ENCODE measurements around the gene MEMO1. TPM values are rescaled to one million over a fixed set of nuclear protein-coding genes. Genes with fewer than 3 reads are reported as not detected.

MEMO1 gene
- total RNA-seq, 8 experiments from 2014 or later = 24.3 to 56.6 (median 34.3) TPM

GRCh38 chr2:31944828-31945571, 65.8 kb downstream of the MEMO1 start:
- ATAC-seq (replicated peaks in 6 of 8) = peak in 2 of 8 experiments; percentile 35 to 36
- Histone ChIP-seq H3K4me1 (replicated peaks in 1 of 2) (no peaks in the 10 kb centered on the region), H3K4me3 (no peak overlapping the region), H3K27ac (no peak overlapping the region)
- in situ Hi-C loops (cut with MboI; ENCODE audit: low pct_unique_long_range_greater_than_20kb in 2 of 9, low sequenced_read_pairs in 9 of 9, unreplicated experiment in 9 of 9) = no loop called here
- WGBS, 10 experiments = 80 to 100% (median 99%) methylated on average over 1 to 2 of the region's 2 CpGs

- WGBS, 10 experiments = 90 to 100% (median 100%) methylated on average over 1 to 3 of the region's 3 CpGs; no CpG with 5 or more reads in 2 of the 10 experiments
- no peak overlapping the region for H3K27ac ChIP-seq
- no peaks in the 10 kb centered on the region for H3K4me1 ChIP-seq (replicated peaks in 1 of 2)
- ATAC-seq (replicated peaks in 6 of 8) = no peak
- H3K4me3 ChIP-seq = no peak overlapping the region
- in situ Hi-C loops (cut with MboI; ENCODE audit: low pct_unique_long_range_greater_than_20kb in 2 of 9, low sequenced_read_pairs in 9 of 9, unreplicated experiment in 9 of 9) = no loop called here
Measured at GRCh38 chr2:31943636-31944225, 67.1 kb downstream of the MEMO1 start.

GRCh38 chr2:31940920-31941319, 69.9 kb downstream of the MEMO1 start:
- Histone ChIP-seq H3K4me3 (no peak overlapping the region), H3K27ac (no peak overlapping the region), H3K4me1 (replicated peaks in 1 of 2) (no peaks in the 10 kb centered on the region)
- ATAC-seq (replicated peaks in 6 of 8) = no peak
- in situ Hi-C loops (cut with MboI; ENCODE audit: low pct_unique_long_range_greater_than_20kb in 2 of 9, low sequenced_read_pairs in 9 of 9, unreplicated experiment in 9 of 9) = no loop called here
- 80 to 100% (median 100%) methylated on average over 1 of the region's 1 CpG; no CpG with 5 or more reads in 4 of the 10 experiments for WGBS, 10 experiments

GRCh38 chr2:31937741-31938140, 73.1 kb downstream of the MEMO1 start:
- Histone ChIP-seq H3K4me3 (no peak overlapping the region), H3K27ac (no peak overlapping the region), H3K4me1 (replicated peaks in 1 of 2) (no peaks in the 10 kb centered on the region)
- in situ Hi-C loops (cut with MboI; ENCODE audit: low pct_unique_long_range_greater_than_20kb in 2 of 9, low sequenced_read_pairs in 9 of 9, unreplicated experiment in 9 of 9) = no loop called here
- no peak for ATAC-seq (replicated peaks in 6 of 8)
- WGBS, 10 experiments = 84 to 100% (median 96%) methylated on average over 1 to 3 of the region's 3 CpGs; no CpG with 5 or more reads in 1 of the 10 experiments

GRCh38 chr2:31935370-31935769, 75.4 kb downstream of the MEMO1 start:
- H3K4me3 ChIP-seq = no peak overlapping the region
- WGBS, 10 experiments = 71 to 100% (median 89%) methylated on average over 2 to 4 of the region's 4 CpGs; no CpG with 5 or more reads in 1 of the 10 experiments
- no peak overlapping the region for H3K27ac ChIP-seq
- in situ Hi-C loops (cut with MboI; ENCODE audit: low pct_unique_long_range_greater_than_20kb in 2 of 9, low sequenced_read_pairs in 9 of 9, unreplicated experiment in 9 of 9) = no loop called here
- H3K4me1 ChIP-seq (replicated peaks in 1 of 2) = no peaks in the 10 kb centered on the region
- ATAC-seq (replicated peaks in 6 of 8) = no peak

- Histone ChIP-seq H3K4me1 (replicated peaks in 1 of 2) (no peaks in the 10 kb centered on the region), H3K4me3 (no peak overlapping the region), H3K27ac (no peak overlapping the region)
- no peak for ATAC-seq (replicated peaks in 6 of 8)
- WGBS, 10 experiments = 90 to 100% (median 96%) methylated on average over 1 to 4 of the region's 4 CpGs; no CpG with 5 or more reads in 2 of the 10 experiments
- in situ Hi-C loops (cut with MboI; ENCODE audit: low pct_unique_long_range_greater_than_20kb in 2 of 9, low sequenced_read_pairs in 9 of 9, unreplicated experiment in 9 of 9) = no loop called here
Measured at GRCh38 chr2:31933066-31933465, 77.7 kb downstream of the MEMO1 start.

- Histone ChIP-seq H3K4me1 (replicated peaks in 1 of 2) (no peaks in the 10 kb centered on the region), H3K4me3 (no peak overlapping the region), H3K27ac (no peak overlapping the region)
- in situ Hi-C loops (cut with MboI; ENCODE audit: low pct_unique_long_range_greater_than_20kb in 2 of 9, low sequenced_read_pairs in 9 of 9, unreplicated experiment in 9 of 9) = no loop called here
- no peak for ATAC-seq (replicated peaks in 6 of 8)
- WGBS, 10 experiments = 94 to 100% (median 97%) methylated on average over 4 to 5 of the region's 5 CpGs; no CpG with 5 or more reads in 2 of the 10 experiments
Measured at GRCh38 chr2:31932589-31932988, 78.2 kb downstream of the MEMO1 start.

- in situ Hi-C loops (cut with MboI; ENCODE audit: low pct_unique_long_range_greater_than_20kb in 2 of 9, low sequenced_read_pairs in 9 of 9, unreplicated experiment in 9 of 9) = no loop called here
- H3K4me1 ChIP-seq (replicated peaks in 1 of 2) = no peaks in the 10 kb centered on the region
- WGBS, 10 experiments = 88 to 100% (median 98%) methylated on average over 2 to 4 of the region's 4 CpGs; no CpG with 5 or more reads in 1 of the 10 experiments
- H3K4me3 ChIP-seq = no peak overlapping the region
- no peak for ATAC-seq (replicated peaks in 6 of 8)
- no peak overlapping the region for H3K27ac ChIP-seq
Measured at GRCh38 chr2:31931916-31932315, 78.9 kb downstream of the MEMO1 start.

- 85 to 100% (median 96%) methylated on average over 1 to 2 of the region's 2 CpGs for WGBS, 10 experiments
- Histone ChIP-seq H3K4me1 (replicated peaks in 1 of 2) (no peaks in the 10 kb centered on the region), H3K4me3 (no peak overlapping the region), H3K27ac (no peak overlapping the region)
- in situ Hi-C loops (cut with MboI; ENCODE audit: low pct_unique_long_range_greater_than_20kb in 2 of 9, low sequenced_read_pairs in 9 of 9, unreplicated experiment in 9 of 9) = no loop called here
- no peak for ATAC-seq (replicated peaks in 6 of 8)
Measured at GRCh38 chr2:31925517-31925916, 85.3 kb downstream of the MEMO1 start.

- H3K27ac ChIP-seq = no peak overlapping the region
- no peak overlapping the region for H3K4me3 ChIP-seq
- no peak for ATAC-seq (replicated peaks in 6 of 8)
- in situ Hi-C loops (cut with MboI; ENCODE audit: low pct_unique_long_range_greater_than_20kb in 2 of 9, low sequenced_read_pairs in 9 of 9, unreplicated experiment in 9 of 9) = no loop called here
- H3K4me1 ChIP-seq (replicated peaks in 1 of 2) = no peaks in the 10 kb centered on the region
Measured at GRCh38 chr2:31923662-31924061, 87.1 kb downstream of the MEMO1 start.

GRCh38 chr2:31922542-31923408, 88.0 kb downstream of the MEMO1 start:
- Histone ChIP-seq H3K4me1 (replicated peaks in 1 of 2) (no peaks in the 10 kb centered on the region), H3K27ac (no peak overlapping the region), H3K4me3 (no peak overlapping the region)
- 81 to 100% (median 95%) methylated on average over 2 to 9 of the region's 9 CpGs for WGBS, 10 experiments
- in situ Hi-C loops (cut with MboI; ENCODE audit: low pct_unique_long_range_greater_than_20kb in 2 of 9, low sequenced_read_pairs in 9 of 9, unreplicated experiment in 9 of 9) = no loop called here
- peak in 1 of 8 experiments; percentile 11 for ATAC-seq (replicated peaks in 6 of 8)

GRCh38 chr2:31920962-31921361, 89.8 kb downstream of the MEMO1 start:
- ATAC-seq (replicated peaks in 6 of 8) = no peak
- WGBS, 10 experiments = 80 to 100% (median 100%) methylated on average over 1 of the region's 1 CpG; no CpG with 5 or more reads in 3 of the 10 experiments
- Histone ChIP-seq H3K27ac (no peak overlapping the region), H3K4me1 (replicated peaks in 1 of 2) (no peaks in the 10 kb centered on the region), H3K4me3 (no peak overlapping the region)
- in situ Hi-C loops (cut with MboI; ENCODE audit: low pct_unique_long_range_greater_than_20kb in 2 of 9, low sequenced_read_pairs in 9 of 9, unreplicated experiment in 9 of 9) = no loop called here

GRCh38 chr2:31919499-31919898, 91.3 kb downstream of the MEMO1 start:
- ATAC-seq (replicated peaks in 6 of 8) = no peak
- Histone ChIP-seq H3K4me1 (replicated peaks in 1 of 2) (no peaks in the 10 kb centered on the region), H3K4me3 (no peak overlapping the region), H3K27ac (no peak overlapping the region)
- 92 to 100% (median 100%) methylated on average over 1 to 2 of the region's 3 CpGs; no CpG with 5 or more reads in 6 of the 10 experiments for WGBS, 10 experiments
- in situ Hi-C loops (cut with MboI; ENCODE audit: low pct_unique_long_range_greater_than_20kb in 2 of 9, low sequenced_read_pairs in 9 of 9, unreplicated experiment in 9 of 9) = no loop called here

Measured in motor neuron (in vitro differentiated cells).